ENCODE data around the gene HSH2D.

DNA sequence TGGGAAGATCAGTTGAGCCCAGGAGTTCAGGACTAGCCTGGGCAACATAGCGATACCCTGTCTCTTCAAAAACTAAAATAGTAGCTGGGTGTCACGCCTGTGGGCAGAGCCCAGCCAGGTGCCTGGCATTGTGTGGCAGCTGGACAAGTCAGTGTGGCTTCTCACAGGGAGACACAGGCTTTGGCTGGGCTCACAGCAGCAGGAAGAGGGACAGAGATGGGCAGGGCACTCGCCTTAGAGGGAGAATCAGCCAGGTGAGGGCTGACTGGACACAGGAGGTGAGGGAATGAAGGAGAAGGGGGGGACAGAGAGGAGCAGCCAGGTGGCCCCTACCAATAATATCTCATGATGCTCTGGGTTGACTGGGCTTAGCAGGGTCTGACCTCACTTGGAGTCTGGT, 45.0 kb downstream of the HSH2D start:
- TF ChIP-seq, protein P1, sequence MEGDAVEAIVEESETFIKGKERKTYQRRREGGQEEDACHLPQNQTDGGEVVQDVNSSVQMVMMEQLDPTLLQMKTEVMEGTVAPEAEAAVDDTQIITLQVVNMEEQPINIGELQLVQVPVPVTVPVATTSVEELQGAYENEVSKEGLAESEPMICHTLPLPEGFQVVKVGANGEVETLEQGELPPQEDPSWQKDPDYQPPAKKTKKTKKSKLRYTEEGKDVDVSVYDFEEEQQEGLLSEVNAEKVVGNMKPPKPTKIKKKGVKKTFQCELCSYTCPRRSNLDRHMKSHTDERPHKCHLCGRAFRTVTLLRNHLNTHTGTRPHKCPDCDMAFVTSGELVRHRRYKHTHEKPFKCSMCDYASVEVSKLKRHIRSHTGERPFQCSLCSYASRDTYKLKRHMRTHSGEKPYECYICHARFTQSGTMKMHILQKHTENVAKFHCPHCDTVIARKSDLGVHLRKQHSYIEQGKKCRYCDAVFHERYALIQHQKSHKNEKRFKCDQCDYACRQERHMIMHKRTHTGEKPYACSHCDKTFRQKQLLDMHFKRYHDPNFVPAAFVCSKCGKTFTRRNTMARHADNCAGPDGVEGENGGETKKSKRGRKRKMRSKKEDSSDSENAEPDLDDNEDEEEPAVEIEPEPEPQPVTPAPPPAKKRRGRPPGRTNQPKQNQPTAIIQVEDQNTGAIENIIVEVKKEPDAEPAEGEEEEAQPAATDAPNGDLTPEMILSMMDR (IDR thresholded peaks at IDR 0.05; ENCODE audit: low read length): no peak
- TF ChIP-seq EZH2 (IDR thresholded peaks at IDR 0.05; ENCODE audit: borderline replicate concordance, low read length): no peak
